K562 (cell line): ENCODE results near the gene KRTAP17-1. TPM values are rescaled to one million over a fixed set of nuclear protein-coding genes. Genes with fewer than 3 reads are reported as not detected.

ENCODE experiments used
- ATAC-seq: fragments of 200-7000 bp; cut with Tn5 transposase; 3 replicates; pipeline ENCODE4 v1.9.1; 2020; ENCODE audit warnings: moderate library complexity
- BruUV-seq: library from RNA; stranded (reverse); fragments of 400-500 nt; replicated peaks from 2 replicates; lab custom pipeline; 2021; lab: Mats Ljungman, UMichigan
- CTCF ChIA-PET: fragments of 300-600 bp; formaldehyde crosslinking; extraction: SDS; loops from one replicate; lab custom pipeline; 2021; ENCODE audit warnings: low intra/inter-chr PET ratio; lab: Yijun Ruan, JAX
- POLR2A ChIA-PET: fragments of 300-600, 350-650 bp; sonication (Branson Sonifier 250); formaldehyde crosslinking; extraction: SDS; loops from one replicate; lab custom pipeline; 2021; ENCODE audit warnings: antibody characterized with exemption, inconsistent platforms; lab: Yijun Ruan, JAX
- DNase-seq, 4 experiments: peaks; one replicate each; pipeline versions ENCODE4 v3.0.0 to v3.0.0-alpha.2; 2011 to 2018; ENCODE audit warnings: low spot score in 3 of 4, mixed read lengths in 3 of 4; ENCODE audit errors: extremely low read depth in 1 of 4
- FAIRE-seq: peaks from 2 replicates; lab custom pipeline; 2011; peaks lifted over from hg19 to GRCh38; lab: Jason Lieb, UNC
- H2AFZ ChIP-seq: 2 replicates; pipeline ENCODE4 v1.6.0; 2011; ENCODE audit warnings: low read depth, low read length, control low read depth, inconsistent platforms
- H3K27ac ChIP-seq: fragments of 200-600 bp; 3 replicates; pipeline ENCODE4 v1.8.0; 2011; ENCODE audit warnings: low read depth, mild to moderate bottlenecking, control low read depth, inconsistent platforms, low read length, moderate library complexity, mixed read lengths; ENCODE audit errors: extremely low read depth
- H3K27me3 ChIP-seq, 2 experiments: fragments of 300-600 bp in 1 of 2; 2 replicates in 1 of 2; 3 replicates in 1 of 2; pipeline versions ENCODE4 v1.6.0 to v1.8.0; 2011; ENCODE audit warnings: inconsistent platforms in 2 of 2, low read length in 2 of 2, mild to moderate bottlenecking in 1 of 2, mixed read lengths in 1 of 2, moderate library complexity in 1 of 2; ENCODE audit not compliant: control insufficient read depth in 2 of 2, insufficient read depth in 2 of 2
- H3K36me3 ChIP-seq: fragments of 300-600 bp; 3 replicates; pipeline ENCODE4 v1.8.0; 2011; ENCODE audit warnings: mild to moderate bottlenecking, low read length, inconsistent platforms; ENCODE audit not compliant: control insufficient read depth, insufficient read depth
- H3K4me1 ChIP-seq, 2 experiments: fragments of 200-600 bp in 1 of 2; replicated peaks in 1 of 2; 2 replicates in 1 of 2; 3 replicates in 1 of 2; pipeline versions ENCODE4 v1.5.1 to v1.8.0; 2011; ENCODE audit warnings: inconsistent platforms in 2 of 2, low read length in 2 of 2, mild to moderate bottlenecking in 1 of 2, mixed read lengths in 1 of 2, moderate library complexity in 1 of 2; ENCODE audit not compliant: control insufficient read depth in 2 of 2, insufficient read depth in 2 of 2
- H3K4me2 ChIP-seq: 2 replicates; pipeline ENCODE4 v1.6.1; 2011; ENCODE audit warnings: low read length, control low read depth, inconsistent platforms, mixed read lengths; ENCODE audit not compliant: insufficient read depth
- H3K4me3 ChIP-seq: fragments of 200-600 bp; sonication (generic), shearing (Covaris generic); 2 replicates; pipeline ENCODE4 v1.5.1; 2016; ENCODE audit warnings: control low read depth, inconsistent platforms
- H3K79me2 ChIP-seq: fragments of 200-600 bp; 3 replicates; pipeline ENCODE4 v1.8.0; 2011; ENCODE audit warnings: low read length, inconsistent platforms; ENCODE audit not compliant: control insufficient read depth, insufficient read depth
- H3K9ac ChIP-seq, 2 experiments: 2 replicates each; pipeline versions ENCODE4 v1.6.0 to v1.6.1; 2011; ENCODE audit warnings: low read depth in 2 of 2, low read length in 2 of 2, control low read depth in 1 of 2, inconsistent platforms in 1 of 2, mild to moderate bottlenecking in 1 of 2, mixed read lengths in 1 of 2; ENCODE audit not compliant: insufficient read depth in 1 of 2
- H3K9me1 ChIP-seq: one replicate; pipeline ENCODE4 v1.6.0; 2011; ENCODE audit warnings: inconsistent platforms, mild to moderate bottlenecking, low read length, moderate library complexity; ENCODE audit not compliant: control insufficient read depth, insufficient read depth
- H3K9me3 ChIP-seq: replicated peaks from 2 replicates; pipeline ENCODE4 v1.5.1; 2011; ENCODE audit warnings: low read depth, low read length, inconsistent platforms; ENCODE audit not compliant: control insufficient read depth, insufficient read depth
- H4K20me1 ChIP-seq: replicated peaks from 2 replicates; pipeline ENCODE4 v1.6.1; 2011; ENCODE audit warnings: low read length, inconsistent platforms, mixed read lengths; ENCODE audit not compliant: control insufficient read depth, insufficient read depth
- ARID2 ChIP-seq: fragments of 450-650 bp; IDR thresholded peaks from 2 replicates; pipeline ENCODE4 v1.6.1; 2017; ENCODE audit warnings: antibody characterized with exemption, mild to moderate bottlenecking
- CCAR2 ChIP-seq: fragments of 200-400 bp; formaldehyde crosslinking; IDR thresholded peaks from 2 replicates; pipeline ENCODE4 v1.6.1; 2017; ENCODE audit warnings: mild to moderate bottlenecking, low read depth, low read length
- DDX20 ChIP-seq: fragments of 450-650 bp; IDR thresholded peaks from 2 replicates; pipeline ENCODE4 v1.6.1; 2016; ENCODE audit warnings: missing genetic modification characterization, low read depth, mild to moderate bottlenecking, missing compliant biosample characterization, moderate library complexity
- ETV5 ChIP-seq: sonication (generic); formaldehyde crosslinking; IDR thresholded peaks from 2 replicates; pipeline ENCODE4 v1.4.0; 2020; ENCODE audit warnings: low read depth, mild to moderate bottlenecking, missing genetic modification reagents
- ILF3 ChIP-seq: fragments of 450-650 bp; IDR thresholded peaks from 2 replicates; pipeline ENCODE4 v1.6.1; 2018; ENCODE audit warnings: antibody characterized with exemption, mild to moderate bottlenecking, moderate library complexity, borderline replicate concordance
- ILK ChIP-seq: fragments of 450-650 bp; IDR thresholded peaks from 2 replicates; pipeline ENCODE4 v1.6.1; 2016; ENCODE audit warnings: missing genetic modification characterization, low read depth, mild to moderate bottlenecking, missing compliant biosample characterization, moderate library complexity, borderline replicate concordance
- MEIS2 ChIP-seq: fragments of 450-650 bp; IDR thresholded peaks from 2 replicates; pipeline ENCODE4 v1.6.1; 2014; ENCODE audit warnings: mild to moderate bottlenecking; ENCODE audit not compliant: partially characterized antibody
- PHTF2 ChIP-seq: fragments of 250-450 bp; sonication (Bioruptor Pico); IDR thresholded peaks from 2 replicates; pipeline ENCODE4 v1.5.0; 2021; ENCODE audit warnings: mild to moderate bottlenecking
- RBFOX2 ChIP-seq: fragments of 200-400 bp; formaldehyde crosslinking; IDR thresholded peaks from 2 replicates; pipeline ENCODE4 v1.6.1; 2017; ENCODE audit warnings: low read depth, mild to moderate bottlenecking, low read length, moderate library complexity
- RFX7 ChIP-seq: fragments of 250-450 bp; sonication (Bioruptor Pico); IDR thresholded peaks from 2 replicates; pipeline ENCODE4 v1.5.1; 2021; ENCODE audit warnings: mild to moderate bottlenecking
- SIX5 ChIP-seq, 2 experiments: IDR thresholded peaks; 2 replicates each; pipeline ENCODE4 v1.6.1; 2011; ENCODE audit warnings: low read length in 2 of 2, borderline replicate concordance in 1 of 2, low read depth in 1 of 2, mild to moderate bottlenecking in 1 of 2, moderate library complexity in 1 of 2; ENCODE audit not compliant: insufficient read depth in 1 of 2
- SMAD3 ChIP-seq: fragments of 450-650 bp; formaldehyde crosslinking; conservative IDR thresholded peaks from 2 replicates; pipeline ENCODE4 v1.4.0; 2020; ENCODE audit warnings: mild to moderate bottlenecking
- ZFP36 ChIP-seq: fragments of 150-350 bp; IDR thresholded peaks from 2 replicates; pipeline ENCODE4 v1.6.1; 2018; ENCODE audit warnings: low read length, low read depth; ENCODE audit not compliant: partially characterized antibody
- ZNF12 ChIP-seq: sonication (generic); formaldehyde crosslinking; IDR thresholded peaks from 2 replicates; pipeline ENCODE4 v1.4.0; 2020; ENCODE audit warnings: mild to moderate bottlenecking, missing genetic modification reagents
- ZNF212 ChIP-seq: fragments of 450-650 bp; formaldehyde crosslinking; IDR thresholded peaks from 2 replicates; pipeline ENCODE4 v1.4.0; 2020; ENCODE audit warnings: mild to moderate bottlenecking
- ZNF23 ChIP-seq: fragments of 250-450 bp; sonication (Bioruptor Pico); IDR thresholded peaks from 2 replicates; pipeline ENCODE4 v1.4.0; 2020; ENCODE audit warnings: mild to moderate bottlenecking
- ZNF79 ChIP-seq: fragments of 250-450 bp; sonication (Bioruptor Pico); IDR thresholded peaks from 2 replicates; pipeline ENCODE4 v1.4.0; 2020; ENCODE audit warnings: low read depth, mild to moderate bottlenecking, moderate library complexity
- ZZZ3 ChIP-seq: fragments of 450-650 bp; IDR thresholded peaks from 2 replicates; pipeline ENCODE4 v1.6.1; 2016; ENCODE audit warnings: antibody characterized with exemption, mild to moderate bottlenecking, moderate library complexity
- WGBS: fragments of 100-300 bp; shearing (Covaris generic); methylation state at CpG from one replicate; pipeline ENCODE4 v1.1.6; 2016; ENCODE audit warnings: low coverage, mixed read lengths; ENCODE audit not compliant: insufficient coverage; ENCODE audit errors: missing lambda C conversion rate; 5-methylcytosine and 5-hydroxymethylcytosine counted together
- in situ Hi-C: fragments of 300-500 bp; cut with MboI; formaldehyde crosslinking; loops from 4 replicates; pipeline ENCODE4 v1.15.0; 2018; ENCODE audit warnings: inconsistent platforms, mixed read lengths
- intact Hi-C: fragments of 100-400 bp; cut with micrococcal nuclease; formaldehyde crosslinking; loops from 2 replicates; pipeline ENCODE4 v1.14.2; 2022
- polyA plus RNA-seq, 8 experiments: library from polyadenylated mRNA; depleted of rRNA in 4 of 8; stranded (reverse) in 5 of 8; unstranded in 3 of 8; fragments of >200 nt; fragmentation: Nextera tagmentation in 2 of 8; fragmentation: Illumina TruSeq in 1 of 8; extraction: Ambion mirVana in 2 of 8; extraction: Trizol in 1 of 8; gene quantifications; 2 replicates each; pipeline versions ENCODE4 v1.2.1 to v1.2.3, GENCODE V29; 2011 to 2014; ENCODE audit warnings: inconsistent platforms in 1 of 8, missing spikeins in 1 of 8
- total RNA-seq, 7 experiments: library from RNA; depleted of rRNA in 6 of 7; stranded (reverse); fragments of >200 nt in 6 of 7; fragmentation: Illumina TruSeq in 2 of 7; extraction: Trizol in 2 of 7; gene quantifications; 2 replicates each; pipeline versions ENCODE4 v1.2.1 to v1.2.3, GENCODE V29; 2011 to 2021; ENCODE audit warnings: low replicate concordance in 1 of 7
- TF ChIP-seq, protein P1 (sequence below): IDR thresholded peaks from 2 replicates; pipeline ENCODE4 v1.6.1; 2011; ENCODE audit warnings: borderline replicate concordance, low read depth, mild to moderate bottlenecking, moderate library complexity, low read length; ENCODE audit not compliant: insufficient read depth, poor library complexity, severe bottlenecking
- TF ChIP-seq, protein P2 (sequence below): fragments of 450-650 bp; formaldehyde crosslinking; IDR thresholded peaks from 2 replicates; pipeline ENCODE4 v1.4.0; 2020; ENCODE audit warnings: mild to moderate bottlenecking, moderate library complexity

Gene KRTAP17-1
- total and polyA plus RNA-seq, 9 of the 15 experiments (the other 6 are each of a cell fraction or from before 2014, with no cell fraction given): not detected

DNA sequence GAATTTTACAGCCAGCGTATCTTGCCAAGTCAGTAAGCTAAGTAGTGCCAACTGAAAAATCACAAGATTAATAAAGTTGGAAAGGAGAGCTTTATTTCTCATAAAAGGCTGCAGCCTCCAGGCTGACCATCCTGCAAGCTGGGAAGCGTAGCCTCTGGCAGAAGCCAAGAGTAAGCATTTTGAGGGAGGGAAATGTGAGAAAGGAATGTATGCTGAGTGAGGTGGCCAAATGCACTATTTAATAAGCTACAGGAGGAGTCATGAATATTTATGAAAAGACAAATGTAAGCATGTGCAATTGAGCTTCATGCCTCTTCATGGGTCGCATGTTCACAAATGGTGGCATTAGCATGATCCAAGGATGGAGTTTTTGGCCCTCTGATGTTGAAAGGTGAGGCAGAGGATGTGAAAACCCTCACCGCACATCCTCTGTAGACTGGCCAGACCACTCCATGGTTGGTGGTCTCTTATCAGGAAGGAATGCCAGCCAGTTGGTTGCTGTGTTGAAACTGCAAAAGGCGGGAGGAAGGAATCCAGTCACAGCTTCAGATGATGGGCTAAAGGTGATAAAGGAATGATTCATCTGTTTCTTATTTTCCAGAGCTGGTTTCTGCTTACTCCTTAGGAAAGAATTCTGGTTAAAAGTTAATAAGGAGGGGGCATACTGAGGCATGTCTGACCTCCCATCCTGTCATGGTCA is 44.9 kb upstream of the KRTAP17-1 start:
- no peak overlapping the region for H3K9ac ChIP-seq
- POLR2A ChIA-PET: interaction anchor here (0.8 kb wide), 1 partner anchor 10 kb away, joined by 3 read pairs; no protein-coding TSS in a partner anchor
- H3K9me3 ChIP-seq: no peaks in the 10 kb centered on the region
- no peak overlapping the region for H3K27ac ChIP-seq
- no peak for DNase-seq
- H3K79me2 ChIP-seq: no peaks in the 10 kb centered on the region
- H3K9me1 ChIP-seq: no peaks in the 10 kb centered on the region
- H3K4me2 ChIP-seq: no peak overlapping the region
- in situ Hi-C loops (no loop called here), intact Hi-C loops (no loop called here)
- no peaks in the 10 kb centered on the region for H4K20me1 ChIP-seq
- H3K4me1 ChIP-seq: no peaks in the 10 kb centered on the region
- no peak for TF ChIP-seq ZNF79 (CRISPR knock-in tag)
- TF ChIP-seq ILK: no peak
- no peak for TF ChIP-seq ZNF23 (CRISPR knock-in tag)
- TF ChIP-seq, protein P1, sequence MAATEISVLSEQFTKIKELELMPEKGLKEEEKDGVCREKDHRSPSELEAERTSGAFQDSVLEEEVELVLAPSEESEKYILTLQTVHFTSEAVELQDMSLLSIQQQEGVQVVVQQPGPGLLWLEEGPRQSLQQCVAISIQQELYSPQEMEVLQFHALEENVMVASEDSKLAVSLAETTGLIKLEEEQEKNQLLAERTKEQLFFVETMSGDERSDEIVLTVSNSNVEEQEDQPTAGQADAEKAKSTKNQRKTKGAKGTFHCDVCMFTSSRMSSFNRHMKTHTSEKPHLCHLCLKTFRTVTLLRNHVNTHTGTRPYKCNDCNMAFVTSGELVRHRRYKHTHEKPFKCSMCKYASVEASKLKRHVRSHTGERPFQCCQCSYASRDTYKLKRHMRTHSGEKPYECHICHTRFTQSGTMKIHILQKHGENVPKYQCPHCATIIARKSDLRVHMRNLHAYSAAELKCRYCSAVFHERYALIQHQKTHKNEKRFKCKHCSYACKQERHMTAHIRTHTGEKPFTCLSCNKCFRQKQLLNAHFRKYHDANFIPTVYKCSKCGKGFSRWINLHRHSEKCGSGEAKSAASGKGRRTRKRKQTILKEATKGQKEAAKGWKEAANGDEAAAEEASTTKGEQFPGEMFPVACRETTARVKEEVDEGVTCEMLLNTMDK: no peak
- no peak for TF ChIP-seq ZNF12 (CRISPR knock-in tag)
- no peak for TF ChIP-seq ZNF212
- TF ChIP-seq PHTF2: no peak
- no peak for TF ChIP-seq ARID2
- TF ChIP-seq SMAD3 (CRISPR knock-in tag): no peak
- TF ChIP-seq ZFP36: no peak
- no peak for TF ChIP-seq DDX20 (tag)
- TF ChIP-seq ETV5 (CRISPR knock-in tag): no peak
- TF ChIP-seq SIX5 (IDR thresholded peaks at IDR 0.05; ENCODE audit: borderline replicate concordance in 1 of 2, insufficient read depth in 1 of 2, low read depth in 1 of 2, low read length in 2 of 2): no peak
- TF ChIP-seq RBFOX2: no peak
- TF ChIP-seq, protein P2, sequence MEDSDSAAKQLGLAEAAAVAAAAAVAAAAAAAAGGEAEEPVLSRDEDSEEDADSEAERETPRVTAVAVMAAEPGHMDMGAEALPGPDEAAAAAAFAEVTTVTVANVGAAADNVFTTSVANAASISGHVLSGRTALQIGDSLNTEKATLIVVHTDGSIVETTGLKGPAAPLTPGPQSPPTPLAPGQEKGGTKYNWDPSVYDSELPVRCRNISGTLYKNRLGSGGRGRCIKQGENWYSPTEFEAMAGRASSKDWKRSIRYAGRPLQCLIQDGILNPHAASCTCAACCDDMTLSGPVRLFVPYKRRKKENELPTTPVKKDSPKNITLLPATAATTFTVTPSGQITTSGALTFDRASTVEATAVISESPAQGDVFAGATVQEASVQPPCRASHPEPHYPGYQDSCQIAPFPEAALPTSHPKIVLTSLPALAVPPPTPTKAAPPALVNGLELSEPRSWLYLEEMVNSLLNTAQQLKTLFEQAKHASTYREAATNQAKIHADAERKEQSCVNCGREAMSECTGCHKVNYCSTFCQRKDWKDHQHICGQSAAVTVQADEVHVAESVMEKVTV (CRISPR knock-in tag): no peak
- no peak for TF ChIP-seq MEIS2
- TF ChIP-seq ZZZ3: no peak
- no peak for TF ChIP-seq CCAR2
- no peak for TF ChIP-seq ILF3
- no peak for TF ChIP-seq RFX7 (CRISPR knock-in tag)
- CTCF ChIA-PET: no interaction called here
- no peak overlapping the region for H2AFZ ChIP-seq
- H3K27me3 ChIP-seq: peaks cover 3 to 5% of the 10 kb centered on the region in 2 experiments; a peak in 2 of 5 replicates
- FAIRE-seq: no peak
- H3K4me3 ChIP-seq: no peak overlapping the region
- no peak for ATAC-seq
- no TSS peak for BruUV-seq
- H3K36me3 ChIP-seq: no peaks in the 10 kb centered on the region
- WGBS: 1% methylated on average over 5 of the region's 5 CpGs
